ENCODE data around the gene ARMC8.

GRCh38 chr3:138296639-138297038 lies 109.5 kb downstream of the ARMC8 start:
- no peak for TF ChIP-seq CTCF (IDR thresholded peaks at IDR 0.05; ENCODE audit: insufficient read depth, low read length)
- TF ChIP-seq SPI1 (IDR thresholded peaks at IDR 0.05; ENCODE audit: borderline replicate concordance, low read depth), result no peak
- TF ChIP-seq REST (IDR thresholded peaks at IDR 0.05; ENCODE audit: insufficient replicate concordance, low read depth), result no peak
- TF ChIP-seq POLR2AphosphoS5 (IDR thresholded peaks at IDR 0.05; ENCODE audit: low read depth), result no peak
- no peak for TF ChIP-seq GABPA (IDR thresholded peaks at IDR 0.05; ENCODE audit: low read depth)

Measured in HL-60 (cell line).